A673 (cell line): ENCODE measurements around the gene BPIFA3.

Experiments used
- CTCF ChIP-seq: fragments of 300-800, 200-600 bp; sonication (generic); conservative IDR thresholded peaks from 2 replicates; pipeline ENCODE4 v1.5.1; 2017; ENCODE audit warnings: low read depth, mild to moderate bottlenecking, antibody characterized with exemption, low read length, moderate library complexity, mixed read lengths
- EZH2 ChIP-seq: fragments of 200-600 bp; sonication (generic); IDR thresholded peaks from 2 replicates; pipeline ENCODE4 v1.6.1; 2017; ENCODE audit warnings: borderline replicate concordance, low read depth, mild to moderate bottlenecking, mixed read lengths, antibody characterized with exemption, low read length; ENCODE audit not compliant: poor library complexity, severe bottlenecking

GRCh38 chr20:33259371-33259770, 42.2 kb downstream of the BPIFA3 start:
- TF ChIP-seq CTCF (no peak), EZH2 (no peak)
